GM12892 (cell line): ENCODE data around the gene PLA2G3.

Experiments used
- POLR2A ChIP-seq: IDR thresholded peaks from 2 replicates; pipeline ENCODE4 v1.6.1; 2011; ENCODE audit warnings: low read depth, low read length, control low read depth
- POLR2AphosphoS5 ChIP-seq: IDR thresholded peaks from 2 replicates; pipeline ENCODE4 v1.6.1; 2011; ENCODE audit warnings: low read depth, low read length, control low read depth

- TF ChIP-seq POLR2A (no peak), POLR2AphosphoS5 (no peak)
Measured at GRCh38 chr22:31136155-31136554, 4.2 kb downstream of the PLA2G3 start.
